Transverse colon (tissue), 4 donors: Measurements from ENCODE around the gene ZNF526.

Experiments
- CTCF ChIP-seq, 5 experiments: fragments of 200-600 bp in 3 of 5; fragments of 450-650 bp in 2 of 5; sonication (generic) in 3 of 5; IDR thresholded peaks; 1 replicate in 2 of 5; 2 replicates in 3 of 5; pipeline ENCODE4 v1.5.1; 2016 to 2017; ENCODE audit warnings: antibody characterized with exemption in 5 of 5, inconsistent platforms in 3 of 5, mild to moderate bottlenecking in 2 of 5, moderate library complexity in 1 of 5
- EP300 ChIP-seq: sonication (generic); formaldehyde crosslinking; IDR thresholded peaks from one replicate; pipeline ENCODE4 v1.6.1; 2017; ENCODE audit warnings: antibody characterized with exemption, low read depth
- POLR2A ChIP-seq: fragments of 450-650 bp; IDR thresholded peaks from one replicate; pipeline ENCODE4 v1.6.1; 2016; ENCODE audit warnings: antibody characterized with exemption, mild to moderate bottlenecking, moderate library complexity
- POLR2AphosphoS5 ChIP-seq, 3 donors: sonication (generic); formaldehyde crosslinking; IDR thresholded peaks; one replicate each; pipeline ENCODE4 v1.6.1; 2016; ENCODE audit warnings: antibody characterized with exemption in 3 of 3

- TF ChIP-seq CTCF (IDR thresholded peaks at IDR 0.05) (no peak), POLR2AphosphoS5 (IDR thresholded peaks at IDR 0.05) (no peak), POLR2A (no peak), EP300 (no peak)
Observed at GRCh38 chr19:42197375-42197817, 22.7 kb upstream of the ZNF526 start.
